ENCODE measurements around the gene HNRNPH1.

DNA sequence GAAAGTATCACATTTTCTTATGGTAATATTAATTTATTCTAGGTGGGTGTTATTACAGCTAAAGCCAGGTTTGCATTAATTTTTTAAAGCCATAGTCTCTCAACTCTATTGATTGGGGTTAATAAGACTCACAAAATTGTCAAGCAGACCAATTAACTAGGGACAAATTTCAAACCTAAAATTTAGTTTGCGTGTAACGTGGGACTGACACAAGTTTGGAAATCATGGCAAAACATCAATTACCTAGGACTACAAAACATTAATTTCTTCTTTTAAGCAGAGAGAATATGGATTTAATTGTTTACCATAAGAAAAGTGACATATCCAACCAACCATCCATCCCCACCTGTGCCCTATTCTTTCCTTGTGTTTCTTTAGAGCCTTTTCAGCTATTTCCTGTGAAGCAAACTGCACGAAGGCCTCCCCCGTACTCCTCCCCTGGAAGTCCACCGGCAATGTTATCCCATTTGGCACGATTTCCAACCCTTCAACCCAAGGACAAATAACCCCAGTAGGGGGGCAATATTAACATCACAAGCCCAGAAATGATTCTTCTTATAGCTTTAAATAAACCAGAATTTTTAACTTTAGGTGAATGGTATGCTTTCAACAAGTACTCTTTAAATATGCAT lies 4.4 kb downstream of the HNRNPH1 start:
- TF ChIP-seq EZH2 (IDR thresholded peaks at IDR 0.05; ENCODE audit: borderline replicate concordance, low read length) (no peak), CTCF (conservative IDR thresholded peaks at IDR 0.05 in 1 of 2, IDR thresholded peaks at IDR 0.05 in 1 of 2; ENCODE audit: extremely low read depth in 1 of 2, insufficient read depth in 1 of 2, low read depth in 1 of 2, low read length in 2 of 2) (no peak)
